ENCODE data around the gene AGAP6.
"Not testable (repeated sequence)": the region's sequence is repeated elsewhere in the genome, so short reads cannot be mapped to it uniquely, and the experiment has no call there.

The AGAP6 gene
- total RNA-seq, result 1.9 reads per million, percentile 2 among the genes with 10 or more reads in this experiment

- not testable (repeated sequence) for DNase-seq
Measured at GRCh38 chr10:49988376-49988775, at the start of gene AGAP6. Gene AGAP6, plus strand, starts transcription at chr10:49988406. Its CDS starts 310 bp downstream, at chr10:49988716.

- peak; percentile 75 for DNase-seq
Measured at GRCh38 chr10:49941447-49942338, 46.5 kb upstream of the AGAP6 start, which contains the start of the genes PARG and TIMM23B. Gene PARG, minus strand, starts transcription at chr10:49942027. Its CDS starts 302 bp downstream, at chr10:49941725. Gene TIMM23B, plus strand, starts transcription at chr10:49942053. Its CDS starts 142 bp downstream, at chr10:49942195.

GRCh38 chr10:49942339-49942705, 45.9 kb upstream of the AGAP6 start:
- DNase-seq, result not testable (repeated sequence)

GRCh38 chr10:49943607-49944006, 44.6 kb upstream of the AGAP6 start:
- not testable (repeated sequence) for DNase-seq

GRCh38 chr10:49948142-49948541, 40.1 kb upstream of the AGAP6 start:
- not testable (repeated sequence) for DNase-seq

- not testable (repeated sequence) for DNase-seq
Measured at GRCh38 chr10:49948737-49949136, 39.5 kb upstream of the AGAP6 start.

GRCh38 chr10:49952006-49952405, 36.2 kb upstream of the AGAP6 start:
- DNase-seq, result not testable (repeated sequence)

- DNase-seq, result not testable (repeated sequence)
Measured at GRCh38 chr10:49953122-49953521, 35.1 kb upstream of the AGAP6 start.

- DNase-seq, result not testable (repeated sequence)
Measured at GRCh38 chr10:49970331-49970857, 17.8 kb upstream of the AGAP6 start.

- not testable (repeated sequence) for DNase-seq
Measured at GRCh38 chr10:49971466-49971865, 16.7 kb upstream of the AGAP6 start.

- DNase-seq, result not testable (repeated sequence)
Measured at GRCh38 chr10:49972094-49972493, 16.1 kb upstream of the AGAP6 start.

GRCh38 chr10:49977756-49978155, 10.4 kb upstream of the AGAP6 start:
- not testable (repeated sequence) for DNase-seq

GRCh38 chr10:49987207-49987606, 999 bp upstream of the AGAP6 start:
- not testable (repeated sequence) for DNase-seq

- not testable (repeated sequence) for DNase-seq
Measured at GRCh38 chr10:49995321-49995720, 7.1 kb downstream of the AGAP6 start.

- not testable (repeated sequence) for DNase-seq
Measured at GRCh38 chr10:50014024-50014423, 25.8 kb downstream of the AGAP6 start.

GRCh38 chr10:50015596-50016220, 27.5 kb downstream of the AGAP6 start:
- not testable (repeated sequence) for DNase-seq

- not testable (repeated sequence) for DNase-seq
Measured at GRCh38 chr10:50016926-50017325, 28.7 kb downstream of the AGAP6 start.

GRCh38 chr10:50017646-50018045, 29.4 kb downstream of the AGAP6 start:
- DNase-seq, result not testable (repeated sequence)

- not testable (repeated sequence) for DNase-seq
Measured at GRCh38 chr10:50019279-50019678, 31.1 kb downstream of the AGAP6 start.

- not testable (repeated sequence) for DNase-seq
Measured at GRCh38 chr10:50020451-50021024, 32.3 kb downstream of the AGAP6 start.

GRCh38 chr10:50021646-50022045, 33.4 kb downstream of the AGAP6 start:
- DNase-seq, result no peak

GRCh38 chr10:50024716-50025383, 36.6 kb downstream of the AGAP6 start:
- not testable (repeated sequence) for DNase-seq
